ENCODE data around the gene RND2.

The RND2 gene

DNA sequence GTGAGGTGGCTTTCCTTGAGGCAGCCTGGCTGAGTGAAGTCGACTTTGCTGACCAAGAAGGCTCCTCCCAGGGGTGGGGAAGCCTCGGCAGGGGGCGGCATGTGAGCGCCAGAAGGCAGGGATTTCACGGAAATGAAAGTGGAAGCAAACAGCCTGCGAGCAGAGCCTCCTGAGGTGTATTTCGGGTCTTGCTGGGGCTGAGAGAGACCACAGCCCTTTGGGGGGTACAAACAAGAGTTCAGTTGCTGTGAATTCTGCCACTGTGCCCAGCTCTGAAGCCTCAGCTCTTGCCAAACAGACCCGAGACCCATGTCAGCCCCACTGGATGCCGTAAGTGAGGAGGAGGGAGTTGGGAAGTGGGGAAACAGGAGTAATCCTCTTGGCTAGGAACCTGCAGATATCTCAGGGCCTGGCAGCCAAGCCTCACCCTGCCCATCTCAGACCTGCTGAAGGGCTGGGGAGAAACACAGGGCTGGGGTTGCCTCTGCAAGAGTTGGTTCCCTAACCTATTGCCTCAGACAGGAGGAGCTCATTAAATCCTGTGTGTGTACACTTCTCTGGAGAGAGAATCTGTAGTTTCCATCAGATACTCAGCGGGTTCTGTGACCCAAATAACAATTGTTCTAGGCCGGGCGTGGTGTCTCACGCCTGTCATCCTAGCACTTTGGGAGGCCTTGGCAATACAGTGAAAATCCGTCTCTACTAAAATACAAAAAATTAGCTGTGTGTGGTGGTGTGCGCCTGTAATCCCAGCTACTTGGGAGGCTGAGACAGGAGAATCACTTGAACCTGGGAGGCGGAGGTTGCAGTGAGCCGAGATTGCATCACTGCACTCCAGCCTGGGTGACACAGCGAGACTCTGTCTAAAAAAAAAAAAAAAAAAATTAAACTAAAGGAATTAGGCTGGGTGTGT is 18.1 kb upstream of the RND2 start, which contains the start of gene IFI35:
Gene IFI35 (plus strand): TSS at position 146 of the 913 bp plus-strand sequence. CDS start 164 bp downstream, at position 310.
- DNase-seq: peak; percentile 37

GRCh38 chr17:43010667-43011308 is 14.2 kb upstream of the RND2 start:
- DNase-seq: no peak

- no peak for DNase-seq
These were observed 13.1 kb upstream of the RND2 start for GRCh38 chr17:43011728-43012472.

GRCh38 chr17:43013296-43013695 is 11.7 kb upstream of the RND2 start:
- no peak for DNase-seq

- no peak for DNase-seq
These were observed 10.9 kb upstream of the RND2 start for GRCh38 chr17:43014020-43014648.

GRCh38 chr17:43014649-43015542 is 10.1 kb upstream of the RND2 start:
- no peak for DNase-seq

GRCh38 chr17:43015579-43015978 is 9.5 kb upstream of the RND2 start:
- no peak for DNase-seq

DNA sequence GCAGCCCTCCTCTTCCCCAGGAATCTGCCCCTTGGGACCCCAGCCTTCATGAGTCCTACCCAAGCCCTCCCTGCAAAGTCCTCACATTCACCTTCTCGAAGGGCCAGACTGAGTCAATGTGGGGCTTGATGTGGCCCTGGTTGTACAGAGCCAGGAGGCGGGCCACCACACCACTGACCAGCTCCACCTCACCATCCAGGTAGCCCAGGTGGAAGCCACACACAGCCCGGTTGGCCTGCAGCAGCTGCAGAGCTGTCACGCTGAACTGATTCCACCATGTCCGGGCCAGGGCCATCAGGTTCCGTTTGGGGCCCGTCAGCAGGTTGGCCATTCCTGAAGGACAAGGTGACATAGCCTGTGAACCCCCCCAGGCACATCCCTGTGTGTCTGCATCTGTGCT is 8.8 kb upstream of the RND2 start:
- no peak for DNase-seq

GRCh38 chr17:43018008-43018853 is 6.8 kb upstream of the RND2 start:
- DNase-seq: no peak

GRCh38 chr17:43018932-43019331 is 6.1 kb upstream of the RND2 start:
- no peak for DNase-seq

DNA sequence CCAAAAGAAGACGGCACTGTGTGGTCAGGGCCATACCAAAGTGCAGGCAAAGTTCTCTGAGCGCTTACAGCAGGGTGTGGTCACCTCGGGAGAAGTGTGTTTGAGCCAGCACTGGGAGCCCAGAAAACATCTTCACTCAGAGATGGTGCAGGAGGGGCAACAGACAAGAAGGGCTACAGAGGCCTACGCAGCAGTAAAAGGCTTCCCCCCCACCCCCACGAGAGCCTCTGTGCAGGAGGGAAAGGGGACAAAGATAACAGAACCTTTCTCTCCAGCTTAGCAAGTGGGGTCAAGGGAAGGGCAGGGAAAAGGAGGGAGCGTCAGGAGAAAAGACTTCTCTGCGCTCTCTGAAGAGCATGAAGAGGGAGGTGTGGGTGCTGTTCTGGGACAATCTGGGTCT is 5.6 kb upstream of the RND2 start:
- no peak for DNase-seq

DNA sequence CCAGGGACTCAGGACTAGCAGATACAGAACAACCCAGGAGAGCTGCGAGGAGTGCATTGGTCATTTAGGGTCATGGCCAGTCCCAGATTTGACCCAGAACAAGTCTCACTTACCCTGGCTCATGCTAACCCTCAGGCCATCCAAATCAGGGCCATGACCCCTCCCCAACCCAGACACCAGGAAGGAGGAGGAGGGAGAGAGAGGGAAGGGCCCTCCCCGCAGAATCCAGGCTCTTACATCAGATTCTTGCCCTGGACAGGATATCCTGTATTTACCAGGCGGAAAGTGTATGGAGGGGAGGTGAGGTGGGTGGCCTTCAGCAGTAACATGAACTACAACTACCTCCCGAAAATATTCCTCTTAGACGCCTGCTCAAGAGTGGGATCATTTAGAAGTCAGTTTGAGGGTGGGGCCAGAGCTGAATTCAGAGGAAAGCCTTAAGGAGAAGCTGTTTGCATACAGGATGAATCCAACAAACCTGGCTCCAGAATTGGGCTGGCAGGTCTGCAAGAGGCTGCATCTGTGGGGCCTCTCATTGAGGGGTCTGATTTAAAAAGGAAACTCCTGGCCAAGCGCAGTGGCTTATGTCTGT is 4.9 kb upstream of the RND2 start:
- no peak for DNase-seq

DNA sequence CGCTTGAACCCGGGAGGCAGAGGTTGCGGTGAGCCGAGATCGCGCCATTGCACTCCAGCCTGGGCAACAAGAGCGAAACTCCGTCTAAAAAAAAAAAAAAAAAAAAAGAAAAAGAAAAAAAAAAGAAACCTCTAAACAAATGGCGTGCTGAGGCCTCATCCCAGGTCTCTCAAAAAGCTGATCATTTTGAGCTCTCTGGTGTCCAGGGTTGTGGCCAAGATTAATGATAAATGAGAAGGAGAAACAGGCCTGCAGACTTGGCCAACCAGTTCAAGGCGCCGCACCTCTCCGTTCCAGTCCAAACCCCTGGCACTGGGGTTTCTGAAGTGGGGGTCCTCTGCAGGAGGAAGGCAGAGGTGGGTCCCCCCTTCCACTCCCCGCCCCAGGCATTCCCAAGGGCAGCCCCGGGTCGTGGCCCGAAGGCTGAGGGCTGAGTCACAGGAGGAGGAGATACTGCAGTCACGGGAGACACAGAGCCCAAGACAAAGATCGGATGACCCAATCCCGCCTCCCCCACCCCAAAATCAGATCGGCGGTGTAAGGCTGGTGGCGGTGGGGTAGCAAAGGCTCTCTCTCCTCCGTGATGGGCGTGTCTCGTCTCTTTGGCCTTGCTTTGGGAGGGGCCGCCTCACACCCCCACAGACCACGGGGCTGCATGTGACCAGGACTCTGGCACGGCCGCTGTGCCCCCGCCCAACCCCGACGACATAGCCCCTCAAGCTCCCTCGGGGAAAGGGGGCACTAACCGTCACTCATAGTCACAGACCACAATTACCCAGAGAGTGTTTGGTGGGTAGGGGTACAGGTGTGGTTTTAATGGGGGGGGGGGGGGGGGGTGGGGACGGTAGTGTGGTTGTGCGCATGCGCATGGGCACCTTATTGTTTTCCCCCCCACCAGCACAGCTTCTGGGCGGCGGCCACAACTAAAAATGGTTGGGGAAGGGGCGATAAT is 4.0 kb upstream of the RND2 start:
- no peak for DNase-seq

DNA sequence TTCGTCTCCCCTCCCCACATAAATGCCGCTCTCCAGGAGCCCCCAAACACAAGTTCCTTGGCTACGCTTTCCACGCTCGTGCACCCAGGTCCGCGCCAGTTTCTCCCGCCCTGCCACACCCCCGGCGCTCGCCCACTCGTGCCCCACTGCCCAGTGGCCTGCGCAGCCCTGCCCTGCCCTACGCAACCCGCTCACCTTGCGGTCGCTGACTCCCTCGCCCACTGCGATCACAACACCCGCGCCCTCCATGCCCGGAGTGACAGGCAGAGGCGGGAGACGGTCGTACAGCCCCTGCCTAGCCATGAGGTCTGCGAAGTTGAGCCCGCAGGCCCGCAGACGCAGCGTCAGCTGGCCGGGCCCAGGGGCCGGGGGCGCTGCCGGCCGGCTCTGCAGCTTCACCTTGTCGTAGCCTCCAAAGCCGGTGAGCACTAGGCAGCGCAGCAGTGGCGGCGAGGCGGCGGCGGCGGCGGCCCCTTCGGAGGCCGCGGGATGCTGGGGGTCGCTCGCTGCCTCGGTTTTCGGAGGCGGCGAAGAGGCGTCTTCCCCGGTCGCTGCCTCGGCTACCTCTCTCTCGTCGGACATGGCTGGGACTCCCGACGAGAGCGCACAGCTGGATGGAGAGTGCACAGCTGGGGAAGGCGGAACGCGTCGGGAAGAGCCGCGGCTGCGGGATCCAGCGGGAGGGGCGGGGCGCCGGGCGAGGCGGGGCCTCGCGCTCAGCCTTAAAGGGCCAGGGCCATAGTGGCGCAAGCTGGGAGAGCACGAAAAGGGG is 3.1 kb upstream of the RND2 start, which contains the start of gene VAT1:
Gene VAT1 (minus strand): TSS at position 645 of the 772 bp plus-strand sequence. CDS start 63 bp downstream, at position 582.
- peak; percentile 8 for DNase-seq

DNA sequence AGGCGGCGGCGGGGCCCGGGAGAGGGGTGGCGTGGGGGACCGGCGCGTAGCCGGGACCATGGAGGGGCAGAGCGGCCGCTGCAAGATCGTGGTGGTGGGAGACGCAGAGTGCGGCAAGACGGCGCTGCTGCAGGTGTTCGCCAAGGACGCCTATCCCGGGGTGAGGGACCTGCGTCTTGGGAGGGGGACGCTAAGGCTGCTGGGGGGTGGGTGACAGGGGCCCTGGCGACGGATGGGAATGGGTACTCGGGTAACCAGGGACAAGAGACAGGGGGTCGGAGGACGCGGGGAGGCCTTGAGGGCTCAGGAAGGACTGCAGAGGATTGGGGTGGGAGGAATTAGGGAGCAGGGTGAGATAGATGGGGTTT is 243 bp downstream of the RND2 start:
- no peak for DNase-seq

DNA sequence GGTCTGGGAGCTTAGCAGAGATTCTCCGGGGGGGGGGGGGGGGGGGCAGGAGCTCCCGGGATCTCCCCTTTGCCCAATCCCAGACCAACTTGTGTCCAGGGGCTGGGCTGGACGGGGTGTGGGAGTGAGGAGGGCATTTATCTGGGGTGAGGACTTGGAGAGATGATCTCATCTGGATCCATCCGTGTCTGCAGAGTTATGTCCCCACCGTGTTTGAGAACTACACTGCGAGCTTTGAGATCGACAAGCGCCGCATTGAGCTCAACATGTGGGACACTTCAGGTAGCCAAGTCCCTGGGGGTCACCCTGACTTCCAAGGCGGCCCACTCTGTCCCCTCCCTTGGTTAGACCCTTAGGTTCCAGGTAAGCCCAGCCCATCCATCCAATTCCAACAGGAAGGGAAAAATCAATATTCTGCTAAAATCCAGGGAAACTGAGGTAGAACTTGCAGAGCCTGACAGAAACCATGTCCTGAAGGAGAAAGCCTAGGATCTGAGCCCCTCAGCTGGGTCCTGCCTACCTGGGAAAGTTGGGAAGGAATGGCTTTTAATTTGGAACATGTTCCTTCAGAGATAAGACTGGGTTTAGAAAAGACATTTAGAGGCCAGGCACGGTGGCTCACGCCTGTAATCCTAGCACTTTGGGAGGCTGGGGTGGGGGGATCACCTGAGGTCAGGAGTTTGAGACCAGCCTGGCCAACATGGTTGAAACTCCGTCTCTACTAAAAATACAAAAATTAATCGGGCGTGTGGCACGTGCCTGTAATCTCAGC is 921 bp downstream of the RND2 start:
- DNase-seq: no peak

DNA sequence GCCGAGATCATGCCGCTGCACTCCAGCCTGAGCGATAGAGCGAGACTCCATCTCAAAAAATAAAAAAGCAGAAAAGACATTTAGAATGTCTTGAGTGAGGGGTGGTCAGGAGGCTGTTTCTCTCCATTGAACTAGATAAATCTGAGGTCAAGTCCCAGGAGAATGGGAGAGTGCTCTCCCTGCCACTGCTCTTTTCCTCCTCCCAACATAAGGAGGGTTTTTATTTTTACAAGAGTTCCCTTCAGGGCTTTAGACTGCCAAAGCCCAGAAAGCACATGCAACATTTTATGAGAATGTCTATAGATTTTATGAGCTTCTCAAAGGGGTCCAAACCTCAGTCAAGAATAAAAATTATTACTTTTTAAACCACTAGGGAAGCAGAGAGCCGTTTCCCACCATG is 1.6 kb downstream of the RND2 start:
- no peak for DNase-seq

Data from NCI-H2029 treated with DMSO at 0.1 percent for 48 hours (cell line).